A673 (cell line): ENCODE data around the gene MT1F.

ENCODE experiments used
- EZH2 ChIP-seq: fragments of 200-600 bp; sonication (generic); IDR thresholded peaks from 2 replicates; pipeline ENCODE4 v1.6.1; 2017; ENCODE audit warnings: borderline replicate concordance, low read depth, mild to moderate bottlenecking, mixed read lengths, antibody characterized with exemption, low read length; ENCODE audit not compliant: poor library complexity, severe bottlenecking
- TF ChIP-seq, protein P1 (sequence below): fragments of 300-800, 200-600 bp; sonication (generic); conservative IDR thresholded peaks from 2 replicates; pipeline ENCODE4 v1.5.1; 2017; ENCODE audit warnings: low read depth, mild to moderate bottlenecking, antibody characterized with exemption, low read length, moderate library complexity, mixed read lengths

GRCh38 chr16:56679818-56680217 is 22.1 kb downstream of the MT1F start:
- TF ChIP-seq EZH2 = no peak
- TF ChIP-seq, protein P1, sequence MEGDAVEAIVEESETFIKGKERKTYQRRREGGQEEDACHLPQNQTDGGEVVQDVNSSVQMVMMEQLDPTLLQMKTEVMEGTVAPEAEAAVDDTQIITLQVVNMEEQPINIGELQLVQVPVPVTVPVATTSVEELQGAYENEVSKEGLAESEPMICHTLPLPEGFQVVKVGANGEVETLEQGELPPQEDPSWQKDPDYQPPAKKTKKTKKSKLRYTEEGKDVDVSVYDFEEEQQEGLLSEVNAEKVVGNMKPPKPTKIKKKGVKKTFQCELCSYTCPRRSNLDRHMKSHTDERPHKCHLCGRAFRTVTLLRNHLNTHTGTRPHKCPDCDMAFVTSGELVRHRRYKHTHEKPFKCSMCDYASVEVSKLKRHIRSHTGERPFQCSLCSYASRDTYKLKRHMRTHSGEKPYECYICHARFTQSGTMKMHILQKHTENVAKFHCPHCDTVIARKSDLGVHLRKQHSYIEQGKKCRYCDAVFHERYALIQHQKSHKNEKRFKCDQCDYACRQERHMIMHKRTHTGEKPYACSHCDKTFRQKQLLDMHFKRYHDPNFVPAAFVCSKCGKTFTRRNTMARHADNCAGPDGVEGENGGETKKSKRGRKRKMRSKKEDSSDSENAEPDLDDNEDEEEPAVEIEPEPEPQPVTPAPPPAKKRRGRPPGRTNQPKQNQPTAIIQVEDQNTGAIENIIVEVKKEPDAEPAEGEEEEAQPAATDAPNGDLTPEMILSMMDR = no peak
